ENCODE measurements around the gene GNAI3.
A peak's percentile ranks its signal among the peaks of the same experiment; 100 is the strongest.

The GNAI3 gene

GRCh38 chr1:109527098-109527811, 21.2 kb upstream of the GNAI3 start:
- DNase-seq (ENCODE audit: low spot score) = no peak

GRCh38 chr1:109527846-109528695, 20.3 kb upstream of the GNAI3 start:
- no peak for DNase-seq (ENCODE audit: low spot score)

GRCh38 chr1:109528712-109529111, 19.7 kb upstream of the GNAI3 start:
- DNase-seq (ENCODE audit: low spot score) = no peak

- DNase-seq (ENCODE audit: low spot score) = no peak
Observed at GRCh38 chr1:109529881-109530456, 18.4 kb upstream of the GNAI3 start.

- peak; percentile 56 for DNase-seq (ENCODE audit: low spot score)
Observed at GRCh38 chr1:109530457-109531087, 17.8 kb upstream of the GNAI3 start.

GRCh38 chr1:109531380-109531779, 17.0 kb upstream of the GNAI3 start:
- no peak for DNase-seq (ENCODE audit: low spot score)

DNA sequence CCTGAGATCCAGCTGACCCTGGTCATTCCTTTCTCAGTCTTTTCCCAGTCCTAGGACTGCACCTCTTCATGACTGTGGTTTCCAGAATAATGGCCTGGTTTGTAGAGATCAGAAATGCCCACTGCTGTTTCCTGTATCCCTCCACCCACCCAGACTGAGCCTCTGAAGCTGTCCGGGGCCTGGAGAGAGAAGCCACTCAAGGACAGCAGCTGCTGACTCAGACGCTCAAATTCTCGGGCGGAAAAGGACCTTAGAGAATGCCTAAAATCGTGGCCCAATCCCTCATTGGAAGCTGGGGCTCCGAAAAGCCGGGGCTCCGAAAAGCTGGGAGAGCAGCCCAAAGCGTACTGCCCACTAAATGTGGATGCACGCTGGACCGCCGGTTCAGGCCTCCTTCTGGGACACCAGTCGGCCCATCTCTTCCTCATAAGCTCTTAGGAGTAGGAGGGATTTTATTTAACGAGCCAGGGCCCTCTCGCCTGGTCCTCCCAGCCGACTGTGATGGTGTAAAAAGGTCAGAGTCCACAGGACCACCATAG, 16.5 kb upstream of the GNAI3 start:
- no peak for DNase-seq (ENCODE audit: low spot score)

DNA sequence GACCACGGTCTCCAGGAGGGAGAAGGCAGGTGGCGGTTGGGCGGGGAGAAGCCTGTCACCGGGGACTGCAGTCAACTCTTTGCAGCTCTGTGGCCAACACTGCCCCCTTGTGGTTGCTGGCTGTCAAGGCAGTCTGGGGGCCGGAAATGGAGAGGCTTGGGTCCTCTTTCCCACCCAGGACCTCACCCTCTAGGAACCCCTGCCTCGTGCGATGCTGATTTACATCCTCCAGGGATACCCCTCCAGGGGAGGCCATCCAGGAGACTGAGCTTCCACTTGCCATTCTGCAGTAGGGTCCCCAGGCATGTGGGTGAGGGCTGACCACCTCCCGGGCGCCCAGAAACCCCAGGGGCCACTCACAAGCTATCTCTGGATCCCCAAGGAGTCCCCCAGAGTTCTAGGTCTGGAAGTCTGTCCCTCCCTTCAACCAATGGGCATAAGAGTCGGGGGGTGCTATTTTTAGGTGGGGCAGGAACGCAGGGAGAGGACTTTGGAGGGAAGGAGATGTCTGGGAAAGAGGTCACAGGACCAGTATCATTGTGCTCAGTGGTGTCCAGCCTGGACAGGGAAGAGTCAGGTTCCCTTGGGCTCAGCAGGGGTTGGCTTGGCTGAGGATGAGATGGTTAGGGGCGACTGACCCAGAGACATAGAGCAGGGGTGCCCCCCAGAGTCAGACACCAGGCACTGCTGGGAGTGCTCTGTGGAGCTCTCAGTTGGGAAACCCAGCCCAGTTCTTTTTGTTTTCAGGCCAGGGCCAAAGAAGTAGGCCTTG, 15.9 kb upstream of the GNAI3 start:
- DNase-seq (ENCODE audit: low spot score) = peak; percentile 79

DNA sequence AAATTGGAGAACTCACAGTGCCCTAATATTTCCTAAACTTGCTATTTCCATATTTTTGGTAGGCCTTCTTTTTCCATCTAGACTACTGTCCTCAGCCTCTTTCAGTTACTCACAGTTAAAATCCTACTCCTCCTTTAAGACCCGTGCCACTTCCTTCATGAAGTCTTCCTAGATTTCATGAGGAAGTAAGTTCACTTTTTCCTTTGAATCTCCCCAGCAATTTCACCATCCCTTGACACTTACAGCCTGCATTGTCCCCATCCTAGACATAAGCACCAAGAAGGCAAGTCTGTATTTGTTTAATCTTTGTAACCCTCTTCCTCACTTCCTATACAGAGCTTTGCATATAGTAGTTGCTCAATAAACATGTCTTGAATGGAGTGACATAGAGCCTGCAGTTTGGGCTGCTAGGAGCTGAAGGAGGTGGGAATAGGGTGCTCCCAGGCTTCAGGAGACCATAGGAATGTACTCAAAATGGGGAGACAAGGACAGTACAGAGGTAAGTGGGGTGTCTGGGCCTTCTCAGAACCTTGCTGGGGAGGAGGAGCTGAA, 14.0 kb upstream of the GNAI3 start:
- DNase-seq (ENCODE audit: low spot score) = no peak

DNA sequence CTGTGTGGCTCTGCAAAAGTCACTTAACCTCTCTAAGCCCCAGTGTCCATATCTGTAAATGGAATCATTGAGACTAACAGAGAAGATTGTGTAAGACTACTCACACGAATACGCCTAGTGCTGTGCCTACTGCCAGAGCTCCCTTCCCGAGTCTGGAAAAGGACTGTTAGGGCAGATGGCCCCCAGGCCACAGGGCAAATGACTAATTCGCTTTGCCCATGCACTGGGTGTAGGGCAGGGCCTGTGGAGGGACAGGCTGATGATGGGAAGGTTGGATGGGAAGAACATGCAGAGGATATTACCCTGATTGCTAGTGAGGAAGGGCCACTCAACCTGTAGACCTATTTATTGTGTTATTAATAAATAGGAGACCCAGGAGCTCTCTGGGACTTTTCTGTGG, 12.9 kb upstream of the GNAI3 start:
- no peak for DNase-seq (ENCODE audit: low spot score)

DNA sequence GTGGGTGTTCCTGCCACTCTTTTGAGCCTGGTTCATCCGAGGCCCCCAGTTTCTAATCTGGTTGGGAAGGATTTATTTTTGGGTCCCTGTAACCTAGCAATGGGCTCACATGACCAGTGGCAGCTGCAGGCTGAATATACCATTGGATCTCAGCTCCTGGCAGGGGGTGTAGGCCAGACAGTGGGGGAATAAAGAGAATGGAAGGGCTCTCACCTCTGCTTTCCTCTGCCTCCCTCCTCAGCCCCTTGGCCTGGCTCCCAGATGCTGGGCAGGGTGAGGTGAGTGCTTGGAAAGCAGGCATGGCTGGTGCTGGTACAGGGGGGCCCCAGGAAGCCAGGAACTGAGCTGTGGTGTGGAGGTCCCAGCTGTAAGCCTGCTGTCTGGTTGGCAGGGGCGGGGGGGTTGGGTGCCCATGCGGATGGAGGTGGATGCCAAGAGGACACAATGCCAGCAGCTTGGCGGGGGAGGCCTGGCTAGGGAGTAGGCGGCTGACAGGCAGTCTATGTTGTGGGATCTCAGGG, 12.4 kb upstream of the GNAI3 start:
- peak; percentile 74 for DNase-seq (ENCODE audit: low spot score)

- DNase-seq (ENCODE audit: low spot score) = no peak
Observed at GRCh38 chr1:109537450-109538178, 10.8 kb upstream of the GNAI3 start.

GRCh38 chr1:109538827-109539555, 9.4 kb upstream of the GNAI3 start:
- no peak for DNase-seq (ENCODE audit: low spot score)

- peak; percentile 66 for DNase-seq (ENCODE audit: low spot score)
Observed at GRCh38 chr1:109539676-109540075, 8.7 kb upstream of the GNAI3 start, which contains the start of gene GPR61. Gene GPR61 (plus strand): TSS chr1:109539872. CDS start chr1:109543023, 3,151 bp downstream.

DNA sequence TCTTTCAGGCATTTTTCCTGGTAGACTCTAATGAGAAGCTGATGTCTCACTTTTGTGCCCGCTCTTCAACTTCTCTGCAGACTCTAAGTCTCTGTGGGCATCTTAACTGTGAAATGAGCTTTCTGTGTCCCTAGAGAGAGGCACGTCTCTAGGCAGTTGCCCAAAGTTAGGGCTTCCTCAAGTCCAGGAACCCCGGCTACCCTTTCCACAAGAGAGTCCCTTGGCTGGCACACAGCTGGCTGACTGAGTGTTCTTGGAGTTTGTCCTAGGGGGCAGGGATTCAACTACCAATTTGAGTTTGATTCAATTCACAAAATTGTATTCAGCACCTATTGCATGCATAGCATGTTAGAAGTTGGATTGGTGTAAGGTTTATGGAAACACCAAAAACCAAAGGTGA, 7.3 kb upstream of the GNAI3 start:
- DNase-seq (ENCODE audit: low spot score) = no peak

DNA sequence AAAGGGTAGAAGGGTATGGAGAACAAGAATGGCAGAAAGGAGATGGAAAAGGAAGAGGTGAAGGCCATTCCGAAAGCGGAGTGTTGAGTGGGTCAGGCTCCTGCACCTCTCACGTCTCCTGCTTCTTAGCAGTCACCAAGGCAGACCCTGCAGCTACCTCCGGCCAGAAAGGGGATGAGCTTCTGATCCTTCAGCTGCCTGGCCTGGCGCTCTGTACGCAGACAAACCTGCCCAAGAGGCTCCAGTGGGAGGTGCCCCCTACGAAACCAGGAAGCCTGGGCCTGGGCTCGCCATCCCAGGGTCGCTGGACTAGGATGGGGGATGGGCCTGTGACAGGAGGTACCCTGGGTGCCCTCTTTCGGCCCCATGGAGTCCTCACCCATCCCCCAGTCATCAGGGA, 5.8 kb upstream of the GNAI3 start:
- no peak for DNase-seq (ENCODE audit: low spot score)

- no peak for DNase-seq (ENCODE audit: low spot score)
Observed at GRCh38 chr1:109543283-109543987, 5.0 kb upstream of the GNAI3 start.

- no peak for DNase-seq (ENCODE audit: low spot score)
Observed at GRCh38 chr1:109543988-109544735, 4.3 kb upstream of the GNAI3 start.
